Measurements from ENCODE around the gene RPL27A.

DNA sequence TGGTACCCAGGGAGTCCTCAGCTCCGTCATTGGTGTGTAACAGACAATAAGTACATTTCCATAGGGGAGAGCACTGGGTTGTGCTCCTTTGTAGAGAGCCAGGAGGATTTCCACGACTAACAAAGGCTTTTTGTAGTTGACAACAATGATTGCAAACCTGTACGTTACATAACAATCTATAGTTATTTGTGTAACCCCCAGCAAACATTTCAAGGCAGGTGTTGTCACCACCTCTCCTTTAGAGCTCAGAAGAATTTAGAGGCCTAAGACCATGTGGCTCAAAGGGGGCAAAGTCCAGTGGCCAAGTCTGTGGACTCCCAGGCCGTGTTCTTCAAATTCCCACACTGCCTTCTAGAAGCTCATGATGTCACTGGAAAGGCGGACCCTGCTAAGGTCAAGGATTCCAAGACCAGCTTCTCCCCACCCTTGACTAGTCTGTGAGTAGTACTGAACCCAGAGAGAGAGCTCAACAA is 15.8 kb downstream of the RPL27A start:
- no peak for TF ChIP-seq POLR2A (IDR thresholded peaks at IDR 0.05)
- TF ChIP-seq, protein P1, sequence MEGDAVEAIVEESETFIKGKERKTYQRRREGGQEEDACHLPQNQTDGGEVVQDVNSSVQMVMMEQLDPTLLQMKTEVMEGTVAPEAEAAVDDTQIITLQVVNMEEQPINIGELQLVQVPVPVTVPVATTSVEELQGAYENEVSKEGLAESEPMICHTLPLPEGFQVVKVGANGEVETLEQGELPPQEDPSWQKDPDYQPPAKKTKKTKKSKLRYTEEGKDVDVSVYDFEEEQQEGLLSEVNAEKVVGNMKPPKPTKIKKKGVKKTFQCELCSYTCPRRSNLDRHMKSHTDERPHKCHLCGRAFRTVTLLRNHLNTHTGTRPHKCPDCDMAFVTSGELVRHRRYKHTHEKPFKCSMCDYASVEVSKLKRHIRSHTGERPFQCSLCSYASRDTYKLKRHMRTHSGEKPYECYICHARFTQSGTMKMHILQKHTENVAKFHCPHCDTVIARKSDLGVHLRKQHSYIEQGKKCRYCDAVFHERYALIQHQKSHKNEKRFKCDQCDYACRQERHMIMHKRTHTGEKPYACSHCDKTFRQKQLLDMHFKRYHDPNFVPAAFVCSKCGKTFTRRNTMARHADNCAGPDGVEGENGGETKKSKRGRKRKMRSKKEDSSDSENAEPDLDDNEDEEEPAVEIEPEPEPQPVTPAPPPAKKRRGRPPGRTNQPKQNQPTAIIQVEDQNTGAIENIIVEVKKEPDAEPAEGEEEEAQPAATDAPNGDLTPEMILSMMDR (IDR thresholded peaks at IDR 0.05) = no peak

Measured in testis (tissue), 2 donors.